Coronary artery (tissue), 2 donors: ENCODE results near the gene KIF25.
"Not testable (repeated sequence)": the region's sequence is repeated elsewhere in the genome, so short reads cannot be mapped to it uniquely, and the experiment has no call there.

Experiments
- DNase-seq: peaks from one replicate; pipeline ENCODE4 v3.0.0-alpha.2; 2017; ENCODE audit warnings: low spot score
- H3K27ac ChIP-seq, 2 donors: fragments of 200-600 bp; sonication (generic); one replicate each; pipeline ENCODE4 v1.5.1; 2016 to 2019
- H3K4me3 ChIP-seq: fragments of 200-600 bp; sonication (generic); 2 replicates; pipeline ENCODE4 v1.5.1; 2016; ENCODE audit warnings: mild to moderate bottlenecking, moderate library complexity
- CTCF ChIP-seq: fragments of 200-600 bp; sonication (generic); IDR thresholded peaks from one replicate; pipeline ENCODE4 v1.5.1; 2019; ENCODE audit warnings: antibody characterized with exemption

The KIF25 gene

GRCh38 chr6:167995302-167995701 is 2.2 kb upstream of the KIF25 start:
- DNase-seq = no peak

GRCh38 chr6:167995731-167996151 is 1.7 kb upstream of the KIF25 start:
- DNase-seq = no peak
- TF ChIP-seq CTCF = no peak
- H3K4me3 ChIP-seq = no peak overlapping the region
- no peak overlapping the region for H3K27ac ChIP-seq

More at GRCh38 chr6:167995302-167995701, 2.2 kb upstream of the KIF25 start:
- TF ChIP-seq CTCF = no peak
- Histone ChIP-seq H3K4me3 (no peak overlapping the region), H3K27ac (no peak overlapping the region)

GRCh38 chr6:167996424-167997199 is 859 bp upstream of the KIF25 start:
- TF ChIP-seq CTCF = no peak
- Histone ChIP-seq H3K27ac (no peak overlapping the region), H3K4me3 (no peak overlapping the region)
- DNase-seq = no peak

- DNase-seq = peak; percentile 29
- TF ChIP-seq CTCF = no peak
- no peak overlapping the region for H3K27ac ChIP-seq
- no peak overlapping the region for H3K4me3 ChIP-seq
Observed at GRCh38 chr6:167998215-167998614, 744 bp downstream of the KIF25 start.

- H3K4me3 ChIP-seq = no peak overlapping the region
- no peak for TF ChIP-seq CTCF
- H3K27ac ChIP-seq = no peak overlapping the region
- DNase-seq = peak; percentile 17
Observed at GRCh38 chr6:168000198-168001028, 2.9 kb downstream of the KIF25 start.

- peak; percentile 14 for DNase-seq
Observed at GRCh38 chr6:168001029-168001332, 3.5 kb downstream of the KIF25 start.

GRCh38 chr6:168001514-168001913 is 4.0 kb downstream of the KIF25 start:
- not testable (repeated sequence) for DNase-seq, H3K27ac ChIP-seq, H3K4me3 ChIP-seq

More at GRCh38 chr6:168001029-168001332, 3.5 kb downstream of the KIF25 start:
- Histone ChIP-seq H3K4me3 (no peak overlapping the region), H3K27ac (no peak overlapping the region)
- TF ChIP-seq CTCF = no peak
